ENCODE data around the gene CDH23. TPM values are rescaled to one million over a fixed set of nuclear protein-coding genes. Genes with fewer than 3 reads are reported as not detected.

The CDH23 gene
- total RNA-seq, 4 donors from 2014 or later, result 2.9 to 16.1 (median 5.9) TPM

- H3K36me3 ChIP-seq, result no peaks in the 10 kb centered on the region
- intact Hi-C loops (cut with DNase I; ENCODE audit: low total_unique reads), result no loop called here
- no peaks in the 10 kb centered on the region for H3K9me3 ChIP-seq
- WGBS, 2 donors (ENCODE audit: low coverage in 1 of 2), result 79 to 89% methylated on average over 1 to 7 of the region's 7 CpGs
- H3K4me1 ChIP-seq, result peaks cover 0 to 6% (median 0%) of the 10 kb centered on the region in 4 donors
- H3K4me3 ChIP-seq, result no peak overlapping the region
- H3K27me3 ChIP-seq, result no peaks in the 10 kb centered on the region
- TF ChIP-seq POLR2AphosphoS5 (IDR thresholded peaks at IDR 0.05) (no peak), POLR2A (IDR thresholded peaks at IDR 0.05) (no peak), CTCF (IDR thresholded peaks at IDR 0.05) (no peak), EP300 (IDR thresholded peaks at IDR 0.05; ENCODE audit: low read depth) (no peak)
- in situ Hi-C loops (cut with MboI; ENCODE audit: low pct_ligation_motif_present in 1 of 4, low pct_unique_long_range_greater_than_20kb in 1 of 4, low sequenced_read_pairs in 3 of 4), result no loop called here
- DNase-seq, result no peak
- H3K27ac ChIP-seq, result no peak overlapping the region
These were observed 400.2 kb downstream of the CDH23 start for GRCh38 chr10:71796749-71797405.

- no peaks in the 10 kb centered on the region for H3K9me3 ChIP-seq
- H3K27me3 ChIP-seq, result no peaks in the 10 kb centered on the region
- in situ Hi-C loops (cut with MboI; ENCODE audit: low pct_ligation_motif_present in 1 of 4, low pct_unique_long_range_greater_than_20kb in 1 of 4, low sequenced_read_pairs in 3 of 4) (no loop called here), intact Hi-C loops (cut with DNase I; ENCODE audit: low total_unique reads) (no loop called here)
- no peak overlapping the region for H3K27ac ChIP-seq
- H3K4me3 ChIP-seq, result no peak overlapping the region
- TF ChIP-seq POLR2A (IDR thresholded peaks at IDR 0.05) (no peak), CTCF (IDR thresholded peaks at IDR 0.05) (no peak), POLR2AphosphoS5 (IDR thresholded peaks at IDR 0.05) (no peak), EP300 (IDR thresholded peaks at IDR 0.05; ENCODE audit: low read depth) (no peak)
- WGBS, 2 donors (ENCODE audit: low coverage in 1 of 2), result 75% methylated on average over 4 to 10 of the region's 10 CpGs
- H3K4me1 ChIP-seq, result peaks cover 0 to 6% (median 0%) of the 10 kb centered on the region in 4 donors
- no peak for DNase-seq
- H3K36me3 ChIP-seq, result no peaks in the 10 kb centered on the region
These were observed 401.0 kb downstream of the CDH23 start for GRCh38 chr10:71797533-71798307.

GRCh38 chr10:71798308-71798624, 401.5 kb downstream of the CDH23 start:
- TF ChIP-seq POLR2A (IDR thresholded peaks at IDR 0.05) (no peak), POLR2AphosphoS5 (IDR thresholded peaks at IDR 0.05) (no peak), CTCF (IDR thresholded peaks at IDR 0.05) (no peak), EP300 (IDR thresholded peaks at IDR 0.05; ENCODE audit: low read depth) (no peak)
- Histone ChIP-seq H3K9me3 (no peaks in the 10 kb centered on the region), H3K4me3 (no peak overlapping the region), H3K27ac (no peak overlapping the region), H3K36me3 (no peaks in the 10 kb centered on the region), H3K27me3 (no peaks in the 10 kb centered on the region), H3K4me1 (peaks cover 0 to 6% (median 0%) of the 10 kb centered on the region in 4 donors)
- in situ Hi-C loops (cut with MboI; ENCODE audit: low pct_ligation_motif_present in 1 of 4, low pct_unique_long_range_greater_than_20kb in 1 of 4, low sequenced_read_pairs in 3 of 4) (no loop called here), intact Hi-C loops (cut with DNase I; ENCODE audit: low total_unique reads) (no loop called here)
- 91% methylated on average over 6 of the region's 6 CpGs; no CpG with 5 or more reads in 1 of the 2 donors for WGBS, 2 donors (ENCODE audit: low coverage in 1 of 2)
- no peak for DNase-seq

- TF ChIP-seq POLR2AphosphoS5 (IDR thresholded peaks at IDR 0.05), result no peak
- no peak for TF ChIP-seq POLR2A (IDR thresholded peaks at IDR 0.05)
- TF ChIP-seq CTCF (IDR thresholded peaks at IDR 0.05), result no peak
- no peak for TF ChIP-seq EP300 (IDR thresholded peaks at IDR 0.05; ENCODE audit: low read depth)
- intact Hi-C loops (cut with DNase I; ENCODE audit: low total_unique reads) (no loop called here), in situ Hi-C loops (cut with MboI; ENCODE audit: low pct_ligation_motif_present in 1 of 4, low pct_unique_long_range_greater_than_20kb in 1 of 4, low sequenced_read_pairs in 3 of 4) (no loop called here)
- Histone ChIP-seq H3K27ac (no peak overlapping the region), H3K36me3 (no peaks in the 10 kb centered on the region), H3K27me3 (no peaks in the 10 kb centered on the region), H3K4me1 (peaks cover 0 to 6% (median 0%) of the 10 kb centered on the region in 4 donors), H3K9me3 (no peaks in the 10 kb centered on the region), H3K4me3 (no peak overlapping the region)
- DNase-seq, result no peak
- 92% methylated on average over 10 of the region's 10 CpGs; no CpG with 5 or more reads in 1 of the 2 donors for WGBS, 2 donors (ENCODE audit: low coverage in 1 of 2)
These were observed 402.4 kb downstream of the CDH23 start for GRCh38 chr10:71799112-71799511.

All from transverse colon (tissue), 4 donors.